SU-DHL-6 (cell line): Measurements from ENCODE around the gene SST.
"Not testable (repeated sequence)": the region's sequence is repeated elsewhere in the genome, so short reads cannot be mapped to it uniquely, and the experiment has no call there.

Source experiments
- CTCF ChIP-seq: fragments of 200-600 bp; sonication (generic); IDR thresholded peaks from one replicate; pipeline ENCODE4 v1.5.1; 2017; ENCODE audit warnings: antibody characterized with exemption, mild to moderate bottlenecking, low read length, moderate library complexity; ENCODE audit not compliant: insufficient read depth, poor library complexity, severe bottlenecking
- EZH2phosphoT487 ChIP-seq: fragments of 200-600 bp; sonication (generic), shearing (Covaris generic); conservative IDR thresholded peaks from 2 replicates; pipeline ENCODE4 v1.6.1; 2018; ENCODE audit warnings: mild to moderate bottlenecking, antibody characterized with exemption, low read length, moderate library complexity, mixed read lengths

DNA sequence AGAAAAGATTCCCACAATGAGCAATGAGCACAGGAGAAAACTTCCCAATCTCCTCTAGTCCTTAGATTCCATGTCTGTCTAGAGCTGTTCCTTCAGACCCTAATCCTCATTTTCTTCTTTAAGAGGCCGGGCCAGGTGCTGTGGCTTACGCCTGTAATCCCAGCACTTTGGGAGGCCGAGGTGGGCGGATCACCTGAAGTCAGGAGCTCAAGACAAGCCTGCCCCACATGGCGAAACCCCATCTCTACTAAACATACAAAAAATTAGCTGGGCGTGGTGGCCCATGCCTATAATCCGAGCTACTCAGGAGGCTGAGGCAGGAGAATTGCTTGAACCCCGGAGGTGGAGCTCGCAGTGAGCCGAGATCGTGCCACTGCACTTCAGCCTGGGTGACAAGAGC, 11.6 kb upstream of the SST start:
- TF ChIP-seq CTCF, EZH2phosphoT487: not testable (repeated sequence)
